ENCODE data around the gene ATP1B3.

ATP1B3 gene

GRCh38 chr3:141849056-141849815, 27.2 kb upstream of the ATP1B3 start:
- DNase-seq (ENCODE audit: low spot score) = no peak
- in situ Hi-C loops (cut with MboI; ENCODE audit: low sequenced_read_pairs, unreplicated experiment) = no loop called here
- TF ChIP-seq CTCF (IDR thresholded peaks at IDR 0.05; ENCODE audit: borderline replicate concordance, control extremely low read depth, extremely low read depth, insufficient read depth, missing control alignments) = no peak

DNA sequence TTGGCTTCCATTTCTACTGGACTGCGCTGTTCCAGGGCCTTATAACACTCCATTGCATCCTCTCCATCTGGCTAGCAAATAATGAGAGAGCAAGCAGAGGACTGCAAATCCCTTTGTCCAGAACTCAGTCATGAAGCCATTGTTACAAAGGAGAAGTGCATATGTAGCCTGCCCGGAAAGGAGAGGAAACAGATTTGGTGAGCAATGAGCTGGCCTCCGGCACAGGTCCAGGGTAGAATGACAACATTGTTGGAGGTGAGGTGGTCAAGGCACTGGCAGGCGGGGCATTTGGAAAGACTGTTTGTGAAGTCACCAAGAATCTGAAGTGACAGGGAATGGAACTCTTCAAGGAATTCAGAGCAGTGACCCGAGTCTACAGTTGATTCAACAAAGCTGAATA, 25.0 kb upstream of the ATP1B3 start:
- no peak for DNase-seq (ENCODE audit: low spot score)
- in situ Hi-C loops (cut with MboI; ENCODE audit: low sequenced_read_pairs, unreplicated experiment) = no loop called here
- TF ChIP-seq CTCF (IDR thresholded peaks at IDR 0.05; ENCODE audit: borderline replicate concordance, control extremely low read depth, extremely low read depth, insufficient read depth, missing control alignments) = no peak

GRCh38 chr3:141853081-141853601, 23.3 kb upstream of the ATP1B3 start:
- no peak for DNase-seq (ENCODE audit: low spot score)
- TF ChIP-seq CTCF (IDR thresholded peaks at IDR 0.05; ENCODE audit: borderline replicate concordance, control extremely low read depth, extremely low read depth, insufficient read depth, missing control alignments) = no peak
- in situ Hi-C loops (cut with MboI; ENCODE audit: low sequenced_read_pairs, unreplicated experiment) = no loop called here

DNA sequence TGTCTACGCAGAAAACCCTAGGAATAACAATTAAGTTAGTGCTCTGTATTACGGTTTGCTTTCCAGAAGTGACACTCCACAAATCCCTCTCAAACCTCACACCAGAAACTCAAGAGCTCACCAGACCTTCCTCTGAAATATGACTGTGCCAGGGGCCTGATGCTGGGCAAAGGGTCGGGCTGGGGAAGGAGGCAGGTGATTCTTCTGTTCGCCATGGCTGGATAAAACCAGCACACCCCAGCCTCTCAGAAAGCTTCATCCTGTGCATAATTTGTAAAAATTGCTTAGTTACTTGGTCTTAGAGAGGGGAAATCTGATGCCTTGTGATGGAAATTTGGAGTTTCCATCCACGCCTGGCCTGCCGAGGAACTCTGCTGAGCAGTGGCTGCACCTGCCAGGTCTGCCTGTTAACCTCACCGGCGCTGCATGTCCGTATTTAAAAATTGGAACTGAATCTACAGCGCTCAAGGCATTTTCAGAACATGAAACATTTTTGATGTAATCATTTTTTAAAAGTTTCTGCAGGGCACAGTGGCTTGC, 22.7 kb upstream of the ATP1B3 start:
- TF ChIP-seq CTCF (IDR thresholded peaks at IDR 0.05; ENCODE audit: borderline replicate concordance, control extremely low read depth, extremely low read depth, insufficient read depth, missing control alignments) = no peak
- in situ Hi-C loops (cut with MboI; ENCODE audit: low sequenced_read_pairs, unreplicated experiment) = no loop called here
- DNase-seq (ENCODE audit: low spot score) = no peak

DNA sequence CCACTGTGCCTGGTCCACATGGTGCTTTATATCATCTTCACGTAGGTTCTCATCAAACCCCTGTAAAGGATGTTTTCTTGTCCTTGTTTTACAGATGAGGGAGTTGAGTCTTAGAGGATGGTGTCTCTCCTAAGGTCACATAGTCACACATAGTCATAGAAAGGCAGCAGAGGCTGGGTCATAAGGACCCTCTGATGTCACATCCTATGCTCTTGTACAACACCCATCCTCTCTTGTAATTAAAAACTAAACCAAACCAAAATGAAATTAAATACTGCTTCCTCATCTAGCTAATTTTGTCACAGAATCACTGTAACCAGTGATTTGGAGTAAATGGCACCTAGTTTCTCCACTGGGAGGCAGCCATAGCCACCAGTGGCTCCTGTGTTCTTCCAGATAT, 21.8 kb upstream of the ATP1B3 start:
- in situ Hi-C loops (cut with MboI; ENCODE audit: low sequenced_read_pairs, unreplicated experiment) = no loop called here
- no peak for DNase-seq (ENCODE audit: low spot score)
- no peak for TF ChIP-seq CTCF (IDR thresholded peaks at IDR 0.05; ENCODE audit: borderline replicate concordance, control extremely low read depth, extremely low read depth, insufficient read depth, missing control alignments)

- DNase-seq (ENCODE audit: low spot score) = no peak
- in situ Hi-C loops (cut with MboI; ENCODE audit: low sequenced_read_pairs, unreplicated experiment) = no loop called here
- no peak for TF ChIP-seq CTCF (IDR thresholded peaks at IDR 0.05; ENCODE audit: borderline replicate concordance, control extremely low read depth, extremely low read depth, insufficient read depth, missing control alignments)
Measured at GRCh38 chr3:141858312-141858711, 18.1 kb upstream of the ATP1B3 start.
